ENCODE results near the gene SPON1.

GRCh38 chr11:14244926-14245325, 282.4 kb downstream of the SPON1 start:
- TF ChIP-seq CTCF (IDR thresholded peaks at IDR 0.05) (no peak), RAD21 (conservative IDR thresholded peaks at IDR 0.05 in 1 of 2, IDR thresholded peaks at IDR 0.05 in 1 of 2) (no peak)

Data from A549 (cell line).